HCT116 (cell line): ENCODE data around the gene KRTCAP3. TPM values are rescaled to one million over a fixed set of nuclear protein-coding genes. Genes with fewer than 3 reads are reported as not detected.

Experiments used
- ATAC-seq: fragments of 200-7000 bp; cut with Tn5 transposase; 2 replicates; pipeline ENCODE4 v1.9.1; 2020; ENCODE audit warnings: mild to moderate bottlenecking, moderate library complexity
- BruUV-seq: library from RNA; stranded (reverse); fragments of 400-500 nt; replicated peaks from 2 replicates; lab custom pipeline; 2021; lab: Mats Ljungman, UMichigan
- CTCF ChIA-PET: fragments of 300-600 bp; sonication (Branson Sonifier 250); formaldehyde crosslinking; loops from one replicate; lab custom pipeline; 2021; ENCODE audit warnings: antibody characterized with exemption; lab: Charles Lee
- POLR2A ChIA-PET: fragments of 300-600, 350-600 bp; sonication (Branson Sonifier 250); formaldehyde crosslinking; loops from one replicate; lab custom pipeline; 2021; ENCODE audit warnings: antibody characterized with exemption; lab: Charles Lee
- RAD21 ChIA-PET, 2 experiments: fragments of 300-600 bp; sonication (Branson Sonifier 250); formaldehyde crosslinking; loops; one replicate each; lab custom pipeline; 2023; ENCODE audit warnings: low total read pairs in 2 of 2; ENCODE audit not compliant: uncharacterized antibody in 2 of 2, unreplicated experiment in 2 of 2, low non-redundant PET in 1 of 2; lab: Charles Lee
- DNase-seq: peaks from one replicate; pipeline ENCODE4 v3.0.0-alpha.2; 2010; ENCODE audit warnings: low read depth, low spot score
- H2AFZ ChIP-seq: fragments of 200-600 bp; shearing (Covaris generic), sonication (generic); 2 replicates; pipeline ENCODE4 v1.6.1; 2017; ENCODE audit warnings: low read depth, mixed run types, mixed read lengths, antibody characterized with exemption, low read length; ENCODE audit not compliant: poor library complexity, severe bottlenecking
- H3K27ac ChIP-seq: 2 replicates; pipeline ENCODE4 v1.5.1; 2012; ENCODE audit warnings: low read depth, low read length
- H3K27me3 ChIP-seq: fragments of 200-600 bp; sonication (generic); 2 replicates; pipeline ENCODE4 v1.6.1; 2016; ENCODE audit warnings: mixed run types, low read length, mixed read lengths; ENCODE audit not compliant: insufficient read depth
- H3K36me3 ChIP-seq, 2 experiments: fragments of 200-500 bp in 1 of 2; fragments of 200-600 bp in 1 of 2; sonication (Bioruptor generic) in 1 of 2; sonication (generic) in 1 of 2; 2 replicates each; pipeline versions ENCODE4 v1.5.1 to v1.6.1; 2014 to 2016; ENCODE audit warnings: low read length in 2 of 2, inconsistent platforms in 1 of 2, mixed read lengths in 1 of 2, mixed run types in 1 of 2; ENCODE audit not compliant: insufficient read depth in 2 of 2, control insufficient read depth in 1 of 2
- H3K4me1 ChIP-seq, 2 experiments: fragments of 200-600 bp in 1 of 2; sonication (generic) in 1 of 2; 2 replicates each; pipeline versions ENCODE4 v1.5.1 to v1.6.1; 2012 to 2017; ENCODE audit warnings: low read length in 2 of 2, inconsistent platforms in 1 of 2, mild to moderate bottlenecking in 1 of 2, mixed read lengths in 1 of 2, mixed run types in 1 of 2, moderate library complexity in 1 of 2; ENCODE audit not compliant: insufficient read depth in 2 of 2, control insufficient read depth in 1 of 2
- H3K4me2 ChIP-seq: fragments of 200-600 bp; sonication (generic); 2 replicates; pipeline ENCODE4 v1.6.1; 2017; ENCODE audit warnings: mixed run types, low read length, mixed read lengths
- H3K4me3 ChIP-seq, 2 experiments: fragments of 200-600 bp in 1 of 2; sonication (generic) in 1 of 2; replicated peaks in 1 of 2; 2 replicates each; pipeline ENCODE4 v1.5.1; 2011 to 2016; ENCODE audit warnings: low read length in 2 of 2, control low read depth in 1 of 2, low read depth in 1 of 2, mild to moderate bottlenecking in 1 of 2, mixed read lengths in 1 of 2, mixed run types in 1 of 2
- H3K79me2 ChIP-seq: fragments of 200-600 bp; sonication (generic); 2 replicates; pipeline ENCODE4 v1.6.1; 2017; ENCODE audit warnings: mild to moderate bottlenecking, mixed run types, low read length, moderate library complexity, mixed read lengths; ENCODE audit not compliant: insufficient read depth
- H3K9ac ChIP-seq: fragments of 200-600 bp; sonication (generic); 2 replicates; pipeline ENCODE4 v1.6.1; 2016; ENCODE audit warnings: low read length, mixed read lengths
- H3K9me2 ChIP-seq: fragments of 200-600 bp; sonication (generic), shearing (Covaris generic); 2 replicates; pipeline ENCODE4 v1.6.1; 2017; ENCODE audit warnings: mixed run types, mild to moderate bottlenecking, moderate library complexity; ENCODE audit not compliant: insufficient read depth
- H3K9me3 ChIP-seq, 2 experiments: fragments of 200-500 bp in 1 of 2; fragments of 200-600 bp in 1 of 2; sonication (Bioruptor generic) in 1 of 2; sonication (generic) in 1 of 2; 2 replicates each; pipeline ENCODE4 v1.6.1; 2014 to 2017; ENCODE audit warnings: low read length in 2 of 2, mixed read lengths in 2 of 2, inconsistent platforms in 1 of 2, low read depth in 1 of 2, mild to moderate bottlenecking in 1 of 2, mixed run types in 1 of 2, moderate library complexity in 1 of 2; ENCODE audit not compliant: control insufficient read depth in 1 of 2, insufficient read depth in 1 of 2
- H4K20me1 ChIP-seq: fragments of 200-600 bp; sonication (generic), shearing (Covaris generic); 2 replicates; pipeline ENCODE4 v1.6.1; 2017; ENCODE audit warnings: mixed run types, mild to moderate bottlenecking, moderate library complexity; ENCODE audit not compliant: insufficient read depth
- ATF3 ChIP-seq: IDR thresholded peaks from 2 replicates; pipeline ENCODE4 v1.6.1; 2012
- CTCF ChIP-seq, 3 experiments: fragments of 200-600 bp in 1 of 3; sonication (generic) in 1 of 3; IDR thresholded peaks in 2 of 3; conservative IDR thresholded peaks in 1 of 3; 2 replicates each; pipeline ENCODE4 v1.5.1; 2012 to 2017; ENCODE audit warnings: low read depth in 2 of 3, low read length in 2 of 3, antibody characterized with exemption in 1 of 3, borderline replicate concordance in 1 of 3, control low read depth in 1 of 3, mild to moderate bottlenecking in 1 of 3, mixed read lengths in 1 of 3, mixed run types in 1 of 3, moderate library complexity in 1 of 3; ENCODE audit not compliant: insufficient read depth in 1 of 3
- EGR1 ChIP-seq: IDR thresholded peaks from 2 replicates; pipeline ENCODE4 v1.6.1; 2012; ENCODE audit warnings: low read depth
- EZH2phosphoT487 ChIP-seq: fragments of 200-600 bp; IDR thresholded peaks from 2 replicates; pipeline ENCODE4 v1.6.1; 2018; ENCODE audit warnings: antibody characterized with exemption, borderline replicate concordance
- FOSL1 ChIP-seq: IDR thresholded peaks from 2 replicates; pipeline ENCODE4 v1.6.1; 2012; ENCODE audit warnings: low read depth
- MAX ChIP-seq: IDR thresholded peaks from 2 replicates; pipeline ENCODE4 v1.6.1; 2012
- POLR2A ChIP-seq: IDR thresholded peaks from 2 replicates; pipeline ENCODE4 v1.7.0; 2011; ENCODE audit warnings: borderline replicate concordance; ENCODE audit not compliant: insufficient read depth, insufficient read length; ENCODE audit errors: extremely low read depth
- POLR2AphosphoS5 ChIP-seq: IDR thresholded peaks from 2 replicates; pipeline ENCODE4 v1.6.1; 2011; ENCODE audit warnings: mild to moderate bottlenecking, low read depth, low read length, moderate library complexity
- REST ChIP-seq: IDR thresholded peaks from 2 replicates; pipeline ENCODE4 v1.6.1; 2012; ENCODE audit warnings: low read depth
- SIN3A ChIP-seq: IDR thresholded peaks from 2 replicates; pipeline ENCODE4 v1.6.1; 2012; ENCODE audit warnings: low read depth
- SRF ChIP-seq: IDR thresholded peaks from 2 replicates; pipeline ENCODE4 v1.6.1; 2012; ENCODE audit warnings: low read depth
- TCF7L2 ChIP-seq: IDR thresholded peaks from 2 replicates; pipeline ENCODE4 v1.7.0; 2011; ENCODE audit warnings: borderline replicate concordance, inconsistent platforms; ENCODE audit not compliant: insufficient read depth, insufficient read length; ENCODE audit errors: extremely low read depth
- ZFX ChIP-seq: fragments of 450-650 bp; IDR thresholded peaks from 2 replicates; pipeline ENCODE4 v1.6.1; 2017
- ZNF274 ChIP-seq: fragments of 200-500 bp; sonication (Bioruptor generic); IDR thresholded peaks from 2 replicates; pipeline ENCODE4 v1.6.1; 2014; ENCODE audit warnings: mild to moderate bottlenecking, low read depth, low read length, inconsistent platforms
- intact Hi-C: fragments of 100-400 bp; cut with micrococcal nuclease; formaldehyde crosslinking; loops from 2 replicates; pipeline ENCODE4 v1.10.0; 2022
- total RNA-seq: library from RNA; stranded (reverse); gene quantifications from one replicate; pipeline ENCODE4 v1.2.1, GENCODE V29; 2021; ENCODE audit not compliant: unreplicated experiment

KRTCAP3 gene
- total RNA-seq, 1 experiment from 2014 or later: 65.7 TPM

- TF ChIP-seq ATF3 (no peak), EGR1 (no peak), MAX (peak; percentile 89), CTCF (IDR thresholded peaks at IDR 0.05 in 2 of 3, conservative IDR thresholded peaks at IDR 0.05 in 1 of 3; ENCODE audit: borderline replicate concordance in 1 of 3, insufficient read depth in 1 of 3, low read depth in 2 of 3, low read length in 2 of 3) (no peak), SIN3A (peak; percentile 81), ZNF274 (no peak)
These were observed 47.6 kb downstream of the KRTCAP3 start, which contains the start of gene IFT172 (continued) for GRCh38 chr2:27489498-27490397.

- Histone ChIP-seq H3K9ac (no peak overlapping the region), H3K4me3 (no peak overlapping the region), H3K36me3 (no peaks in the 10 kb centered on the region), H2AFZ (no peak overlapping the region), H3K27ac (no peak overlapping the region), H3K27me3 (0 out of 2 replicates have a peak, but pooled peaks cover 6% of the 10 kb centered on the region), H3K9me2 (no peaks in the 10 kb centered on the region), H3K4me1 (peaks cover 8 to 27% of the 10 kb centered on the region in 2 experiments), H4K20me1 (no peaks in the 10 kb centered on the region), H3K4me2 (no peak overlapping the region), H3K79me2 (no peaks in the 10 kb centered on the region), H3K9me3 (no peaks in the 10 kb centered on the region)
- no TSS peak for BruUV-seq
- intact Hi-C loops: no loop called here
- CTCF ChIA-PET: no interaction called here
- ATAC-seq (no peak), DNase-seq (no peak)
- TF ChIP-seq POLR2A: no peak
- TF ChIP-seq ZFX: no peak
- TF ChIP-seq TCF7L2: no peak
- no peak for TF ChIP-seq FOSL1
- TF ChIP-seq EZH2phosphoT487: no peak
- TF ChIP-seq ATF3: no peak
- no peak for TF ChIP-seq SRF
- no peak for TF ChIP-seq POLR2AphosphoS5
- no peak for TF ChIP-seq REST
- POLR2A ChIA-PET: no interaction called here
- RAD21 ChIA-PET: no interaction called here
These were observed 50.4 kb downstream of the KRTCAP3 start for GRCh38 chr2:27492557-27492956.
